ENCODE measurements around the gene RBMS1.
"Not testable (repeated sequence)": the region's sequence is repeated elsewhere in the genome, so short reads cannot be mapped to it uniquely, and the experiment has no call there.

Gene RBMS1

DNA sequence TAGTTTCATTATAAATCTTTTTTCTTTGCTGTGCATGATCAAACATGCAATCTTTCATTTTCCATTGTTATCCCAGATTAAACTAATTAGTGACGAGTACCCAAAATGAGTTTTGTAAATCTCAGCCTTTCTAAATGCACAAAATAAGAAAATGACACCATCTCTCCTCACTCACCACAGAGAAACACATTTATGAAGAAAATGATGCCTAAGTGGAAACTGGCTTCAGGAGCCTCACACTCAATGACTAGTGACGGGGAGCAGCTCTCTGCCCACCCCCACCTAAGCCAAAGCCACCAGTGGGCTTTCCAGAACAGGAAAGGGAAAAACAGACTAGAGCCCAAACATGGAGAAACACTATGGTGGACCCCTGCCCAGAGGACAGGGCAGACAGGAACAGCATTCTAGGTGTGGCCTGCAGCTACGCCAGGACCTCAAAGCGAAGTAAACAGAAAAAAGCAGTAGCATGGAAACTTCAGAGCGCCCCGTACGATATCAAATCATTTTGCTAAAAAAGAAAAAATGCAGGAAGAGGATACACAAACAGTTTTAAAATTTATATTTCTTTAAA is 113.5 kb downstream of the RBMS1 start:
- DNase-seq (ENCODE audit: low read depth): no peak

DNA sequence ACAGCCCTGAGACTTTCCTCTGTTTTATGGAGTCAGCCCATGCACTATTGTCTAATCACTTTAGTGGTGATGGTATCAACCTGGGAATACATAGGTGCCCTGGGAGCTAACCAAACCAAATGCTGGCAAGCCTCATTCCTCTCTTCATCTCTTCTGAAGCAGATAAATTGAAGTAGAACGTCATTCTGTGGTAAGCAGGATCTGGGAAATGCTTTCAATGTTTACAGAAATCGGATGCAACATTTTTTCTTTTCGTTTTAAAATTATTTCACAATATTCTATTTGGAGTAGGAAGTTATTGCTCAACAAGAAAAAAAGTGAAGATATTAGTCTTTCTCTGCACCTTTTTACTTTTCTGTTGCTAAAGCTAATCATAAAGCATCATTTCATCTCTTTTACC is 114.2 kb downstream of the RBMS1 start:
- DNase-seq (ENCODE audit: low read depth): no peak

DNA sequence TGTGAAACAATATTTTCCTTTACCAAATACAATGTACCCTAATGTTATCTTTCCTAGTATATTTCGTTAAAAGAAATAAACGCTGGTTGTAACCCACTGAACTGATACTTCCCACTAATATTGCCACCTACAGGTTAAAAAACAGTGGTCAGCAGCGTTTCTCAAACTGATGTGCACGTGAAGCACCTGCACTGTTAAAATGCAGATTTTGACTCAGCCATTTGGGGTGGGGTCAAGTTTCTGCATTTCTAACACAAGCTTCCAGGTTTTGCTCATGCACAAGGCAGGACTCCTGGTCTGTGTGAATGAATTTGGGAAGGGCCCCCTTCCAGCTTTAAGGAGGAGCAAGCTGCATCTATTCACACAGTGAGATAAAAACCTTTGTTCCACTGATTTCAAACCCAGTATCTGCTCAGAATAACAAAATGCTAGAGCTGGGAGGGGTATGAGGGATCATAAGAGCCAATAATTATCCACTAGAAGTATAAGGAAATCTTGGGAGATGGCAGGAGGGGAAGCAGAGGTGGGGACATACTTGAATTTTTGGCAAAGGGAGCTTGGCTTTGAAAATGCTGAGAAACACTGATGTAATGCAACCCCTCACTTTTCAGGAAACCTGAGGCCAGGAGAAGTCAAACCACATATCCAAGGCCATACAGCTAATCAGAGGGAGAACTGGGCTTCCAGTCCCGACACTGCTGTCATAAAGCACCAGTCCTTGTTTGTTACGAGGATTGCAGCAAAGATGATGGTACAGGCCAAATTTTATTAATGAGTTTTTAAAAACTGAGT is 116.2 kb downstream of the RBMS1 start:
- DNase-seq (ENCODE audit: low read depth): no peak

DNA sequence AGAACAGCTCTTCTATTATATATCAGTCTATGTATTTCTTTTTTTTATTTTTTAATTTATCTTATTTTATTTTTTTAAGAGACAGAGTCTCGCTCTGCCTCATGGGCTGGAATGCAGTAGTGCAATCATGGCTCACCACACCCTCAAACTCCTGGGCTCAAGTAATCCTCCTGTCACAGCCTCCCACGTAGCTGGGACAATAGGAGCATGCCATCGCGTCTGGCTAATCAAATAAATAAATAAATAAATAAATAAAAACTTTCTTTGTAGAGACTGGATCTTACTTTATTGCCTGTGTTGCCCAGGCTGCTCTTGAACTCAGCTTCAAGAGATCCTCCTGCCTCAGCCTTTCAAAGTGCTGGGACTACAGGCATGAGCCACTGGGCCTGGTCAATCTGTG is 117.0 kb downstream of the RBMS1 start:
- DNase-seq (ENCODE audit: low read depth): no peak

DNA sequence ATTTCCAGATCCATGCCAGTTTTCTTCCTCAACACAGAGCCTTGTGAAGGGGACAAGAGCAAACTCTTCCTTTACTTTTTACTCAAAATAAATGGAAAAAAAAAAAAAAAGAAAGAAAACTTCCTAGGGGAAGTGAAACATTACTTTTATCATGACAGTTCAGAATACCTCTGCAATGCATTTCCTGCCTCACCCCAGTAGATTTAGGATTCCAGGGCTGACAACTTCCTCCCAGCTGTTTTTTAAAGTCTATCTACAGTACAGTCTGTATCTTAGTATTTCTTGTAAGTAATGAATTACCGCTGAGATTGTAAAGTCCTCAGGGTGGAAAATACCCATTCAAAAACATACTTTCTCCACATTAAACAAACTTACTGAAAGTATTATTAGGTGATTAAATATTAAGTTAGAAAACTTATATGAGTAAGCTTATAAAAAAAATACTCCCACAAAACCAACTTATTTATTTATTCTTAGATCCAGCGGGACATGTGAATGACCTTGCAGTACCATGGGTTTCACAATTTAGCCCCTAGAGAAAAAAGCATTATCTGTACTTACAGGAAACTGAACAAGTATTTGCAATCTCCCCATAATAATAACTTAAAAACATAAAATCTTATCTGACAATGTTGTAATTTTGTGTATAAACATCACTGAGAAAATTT is 117.7 kb downstream of the RBMS1 start:
- no peak for DNase-seq (ENCODE audit: low read depth)

DNA sequence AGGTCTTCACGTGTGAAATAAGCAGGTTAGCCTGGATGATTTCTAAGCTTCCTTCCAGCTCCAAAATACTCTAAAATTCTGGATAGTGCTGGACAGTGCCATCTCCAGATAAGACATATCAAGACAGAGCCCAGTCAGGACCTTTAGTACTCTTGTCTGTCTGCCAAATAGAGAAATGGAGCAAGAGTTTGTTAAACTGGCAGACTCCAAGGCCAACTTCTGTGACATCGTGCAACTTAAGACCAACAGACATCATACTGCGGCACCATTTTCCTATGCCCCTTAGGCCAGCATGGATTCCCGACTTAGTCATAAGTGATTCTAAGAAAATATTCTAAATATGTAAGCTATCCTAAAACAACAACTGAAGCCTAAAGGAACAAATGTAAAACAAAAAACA is 118.6 kb downstream of the RBMS1 start:
- DNase-seq (ENCODE audit: low read depth): no peak

DNA sequence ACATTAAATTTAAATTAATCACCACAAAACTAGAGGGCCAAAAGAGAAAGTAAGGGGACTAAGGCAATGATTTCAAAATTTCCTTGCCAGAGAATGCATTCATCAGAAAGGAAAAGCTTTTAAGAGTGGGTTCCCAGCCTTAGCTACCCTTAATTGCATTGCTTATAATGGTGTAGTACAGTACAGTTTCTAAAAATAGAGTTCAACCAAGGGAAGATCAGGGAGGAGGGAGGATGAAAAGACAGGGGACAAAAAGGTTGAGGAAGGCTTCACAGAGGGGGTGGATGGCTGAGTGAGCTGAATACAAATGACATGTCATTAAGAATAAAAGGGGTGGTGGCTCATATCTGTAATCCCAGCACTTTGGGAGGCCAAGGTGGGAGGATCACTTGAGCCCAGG is 119.9 kb downstream of the RBMS1 start:
- no peak for DNase-seq (ENCODE audit: low read depth)

DNA sequence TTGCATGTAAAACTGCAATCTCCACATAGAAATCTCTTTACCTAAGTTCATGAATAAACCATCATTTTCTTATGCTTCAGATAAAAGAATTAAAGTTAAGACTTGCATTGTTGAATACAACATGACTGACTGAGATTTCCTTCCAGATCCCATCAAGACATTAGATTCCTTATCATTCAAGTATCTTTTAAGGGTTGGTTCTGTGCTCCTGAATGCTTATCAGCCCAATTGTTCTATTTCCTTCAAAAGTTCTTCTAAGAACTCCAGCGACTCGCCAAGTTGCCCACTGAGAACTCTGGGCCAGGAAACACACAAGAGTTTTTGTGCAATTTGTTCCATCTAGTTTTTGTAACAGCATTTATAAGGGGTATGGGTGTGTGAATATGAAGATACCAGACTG is 120.3 kb downstream of the RBMS1 start:
- DNase-seq (ENCODE audit: low read depth): no peak

DNA sequence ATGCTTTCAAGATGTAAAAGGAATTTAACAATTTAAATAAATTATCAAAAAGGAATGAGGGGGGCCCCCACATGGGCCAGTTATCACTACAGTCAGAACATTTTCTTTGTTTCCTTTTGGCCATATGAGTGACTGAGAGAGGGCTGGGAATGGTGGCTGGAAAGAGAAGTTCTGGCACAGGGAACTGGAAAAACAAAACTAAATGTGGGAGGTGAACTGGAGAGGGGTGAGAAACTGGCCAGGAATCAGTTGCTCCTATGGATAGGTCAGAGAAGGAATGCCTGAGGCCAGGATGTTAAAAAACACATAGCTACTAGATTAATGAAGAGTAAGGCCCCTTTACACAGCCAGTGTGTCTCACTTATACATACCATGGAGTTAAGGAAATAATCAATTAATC is 121.0 kb downstream of the RBMS1 start:
- DNase-seq (ENCODE audit: low read depth): no peak

DNA sequence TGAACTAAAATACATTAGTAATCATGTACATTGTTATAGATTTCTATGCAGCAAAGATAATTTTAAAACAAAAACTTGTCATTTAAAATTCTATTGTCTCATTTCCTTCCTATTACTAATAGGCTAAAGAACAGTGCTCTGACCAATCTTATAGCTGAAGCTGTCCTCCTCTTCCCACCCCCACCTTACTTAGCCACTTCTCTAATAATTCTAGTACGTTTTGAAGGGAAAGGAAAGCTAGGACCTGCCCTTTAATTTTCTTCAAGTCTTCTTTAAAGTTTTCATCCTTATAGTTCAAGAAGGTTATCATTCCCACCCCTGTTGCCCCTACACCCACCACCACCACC is 121.6 kb downstream of the RBMS1 start:
- DNase-seq (ENCODE audit: low read depth): no peak

DNA sequence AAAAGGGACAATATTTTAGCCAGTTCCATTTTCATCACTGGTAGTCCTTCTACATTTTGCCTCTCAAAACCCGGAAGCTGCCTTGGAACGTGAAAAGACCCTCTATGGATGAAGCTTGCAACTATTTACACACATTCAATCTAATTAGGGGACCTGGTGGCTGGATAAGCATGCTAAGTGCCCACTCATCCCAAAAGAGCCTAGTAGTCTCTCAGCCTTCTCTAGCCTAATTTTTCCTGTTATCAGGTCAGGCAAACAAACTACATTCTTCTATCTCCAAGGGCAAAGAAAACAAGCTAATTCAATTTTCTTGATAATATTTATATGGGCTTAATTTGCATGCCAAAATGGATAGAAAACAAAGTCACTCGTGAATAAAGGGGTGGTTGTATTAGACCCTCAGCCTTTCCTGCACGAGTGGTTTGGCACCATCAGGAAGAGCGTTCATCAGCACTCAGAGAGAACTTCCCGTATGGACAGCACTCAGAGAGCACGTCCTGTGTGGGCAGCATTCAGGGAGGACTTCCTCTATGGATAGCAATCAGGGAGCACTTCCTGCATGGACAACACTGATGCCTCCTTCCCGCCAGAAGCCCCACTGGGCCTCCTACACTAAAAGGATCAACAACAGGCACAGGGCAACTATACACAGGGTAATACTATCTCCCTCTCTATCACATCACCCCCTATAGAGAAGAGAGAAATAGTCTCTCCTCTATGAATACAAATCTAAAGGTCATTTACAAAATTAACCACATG is 122.2 kb downstream of the RBMS1 start:
- DNase-seq (ENCODE audit: low read depth): no peak

DNA sequence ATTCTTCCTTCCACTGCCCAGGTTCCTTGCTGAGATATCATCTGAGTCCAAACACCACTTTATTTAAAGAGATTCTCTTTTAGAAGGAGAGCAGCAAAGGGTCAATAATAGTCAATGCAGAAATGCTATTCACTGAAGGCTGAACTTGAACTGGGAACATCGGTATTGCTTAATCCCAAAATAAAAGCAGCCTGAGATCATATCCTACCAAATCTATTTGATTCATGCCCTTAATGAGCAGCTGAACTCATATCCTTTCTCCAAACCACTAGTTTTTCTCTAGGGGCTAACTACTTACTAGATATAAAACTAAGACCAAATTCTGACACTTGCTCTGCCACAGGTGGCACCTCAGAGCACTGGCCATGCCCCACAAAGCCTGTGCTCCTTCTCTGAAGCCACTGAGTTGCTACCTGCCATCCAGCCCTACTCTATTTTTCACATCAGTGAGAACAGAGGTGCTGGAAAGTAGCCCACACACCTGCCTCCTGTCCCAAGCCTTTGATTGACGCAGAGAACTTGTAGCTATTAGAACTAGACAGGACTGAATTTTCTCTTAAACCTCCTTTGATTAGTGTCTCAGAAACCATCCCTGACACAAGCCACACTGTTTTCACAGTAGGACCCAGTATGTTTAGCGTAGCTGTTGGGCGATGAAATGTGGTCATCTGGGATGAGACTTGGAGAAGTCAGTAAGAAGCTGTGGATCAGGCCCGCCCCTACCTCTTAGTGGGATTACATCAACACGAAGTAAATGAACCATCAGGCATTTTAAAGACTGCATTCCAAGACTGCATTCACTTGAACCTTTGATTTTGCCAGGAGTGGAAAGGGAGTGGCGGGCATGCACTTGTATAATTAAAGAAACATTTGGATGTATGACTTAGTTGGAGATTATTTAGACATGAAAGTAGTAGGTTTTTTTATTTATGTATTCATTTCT is 124.3 kb downstream of the RBMS1 start:
- DNase-seq (ENCODE audit: low read depth): no peak

DNA sequence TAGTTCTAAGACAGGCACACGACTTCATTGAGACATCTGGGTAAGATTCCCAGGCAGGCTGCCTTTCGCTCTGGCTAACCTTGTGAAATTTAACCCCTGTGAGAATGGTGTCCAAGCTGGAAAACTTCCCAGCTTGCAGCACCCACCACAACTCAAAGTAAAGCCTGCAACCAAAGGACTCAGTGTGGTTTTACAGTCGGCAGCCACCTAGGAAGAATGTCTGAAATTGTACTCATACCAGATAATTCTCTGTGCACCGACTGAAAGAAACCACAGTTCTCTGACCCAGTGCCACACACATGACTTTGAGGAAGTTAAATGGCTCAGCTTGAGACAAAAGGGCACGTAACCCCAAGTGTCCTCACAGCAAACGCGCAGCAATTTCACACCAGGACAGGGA is 125.7 kb downstream of the RBMS1 start:
- DNase-seq (ENCODE audit: low read depth): no peak

DNA sequence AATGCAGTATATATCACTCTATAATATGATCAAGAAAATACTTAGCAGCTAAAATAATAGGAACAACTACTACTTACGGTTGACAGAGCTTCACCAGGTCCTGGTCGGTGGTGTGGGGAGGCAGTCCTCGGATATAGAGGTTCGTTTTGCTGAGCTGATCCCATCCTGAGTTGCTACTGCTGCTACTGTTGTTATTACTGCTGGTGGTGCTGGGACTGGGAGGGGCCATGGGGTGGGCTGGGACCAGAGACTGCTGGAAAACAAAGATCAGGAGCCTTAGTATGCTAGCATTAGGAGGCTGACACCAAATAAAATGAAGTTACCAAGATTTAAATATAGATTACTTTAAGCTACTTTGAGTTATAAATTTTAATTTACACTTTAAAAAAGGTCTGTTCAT is 126.5 kb downstream of the RBMS1 start:
- DNase-seq (ENCODE audit: low read depth): not testable (repeated sequence)

DNA sequence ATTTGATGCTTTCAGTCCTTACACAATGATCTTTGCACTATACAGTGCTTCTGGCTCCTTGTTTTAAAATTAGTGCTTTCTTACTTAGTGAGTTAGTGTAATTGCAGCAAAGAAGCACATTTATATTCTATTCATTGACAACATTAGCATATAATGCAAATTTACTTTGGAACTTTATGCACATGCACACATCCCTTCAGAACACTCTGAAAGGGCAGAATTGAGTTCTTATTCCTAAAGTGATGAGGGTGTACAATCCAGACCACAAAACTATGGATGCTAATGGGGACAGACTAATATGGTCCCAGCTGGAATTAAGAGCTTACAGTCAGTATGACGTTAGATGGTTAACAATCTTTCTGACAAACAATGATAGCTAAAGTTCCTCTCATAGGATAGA is 127.1 kb downstream of the RBMS1 start:
- DNase-seq (ENCODE audit: low read depth): no peak

DNA sequence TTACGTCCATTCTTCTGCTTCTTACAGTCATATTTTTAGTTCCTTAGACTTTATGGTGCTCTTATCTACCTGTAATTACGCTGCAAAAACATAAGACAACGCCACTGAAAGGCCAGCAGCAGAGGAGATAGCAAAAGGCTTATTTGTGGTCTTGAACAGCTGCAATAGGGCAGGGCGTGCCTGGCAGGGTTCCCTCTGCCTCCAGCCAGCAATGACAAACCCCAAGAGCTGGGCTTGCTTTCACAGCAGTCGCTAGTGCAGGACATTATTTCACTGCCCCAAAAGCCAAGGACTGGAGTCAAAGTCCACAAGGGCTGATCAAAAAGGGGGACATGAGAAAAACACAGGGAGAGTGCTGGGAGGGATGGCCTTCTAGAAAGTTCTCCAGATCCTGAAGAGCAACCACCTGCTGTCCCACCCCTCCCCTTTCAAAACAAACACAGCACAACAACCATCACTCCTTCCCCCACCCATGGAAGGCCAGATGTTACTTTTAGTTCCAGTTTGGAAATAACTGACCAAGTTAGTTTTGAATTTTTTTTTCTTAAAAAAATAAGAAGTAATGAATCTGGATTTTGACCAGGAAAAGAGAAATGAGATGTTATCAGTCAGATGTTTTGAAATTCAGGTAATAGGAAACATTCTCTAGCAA is 127.8 kb downstream of the RBMS1 start:
- DNase-seq (ENCODE audit: low read depth): no peak

DNA sequence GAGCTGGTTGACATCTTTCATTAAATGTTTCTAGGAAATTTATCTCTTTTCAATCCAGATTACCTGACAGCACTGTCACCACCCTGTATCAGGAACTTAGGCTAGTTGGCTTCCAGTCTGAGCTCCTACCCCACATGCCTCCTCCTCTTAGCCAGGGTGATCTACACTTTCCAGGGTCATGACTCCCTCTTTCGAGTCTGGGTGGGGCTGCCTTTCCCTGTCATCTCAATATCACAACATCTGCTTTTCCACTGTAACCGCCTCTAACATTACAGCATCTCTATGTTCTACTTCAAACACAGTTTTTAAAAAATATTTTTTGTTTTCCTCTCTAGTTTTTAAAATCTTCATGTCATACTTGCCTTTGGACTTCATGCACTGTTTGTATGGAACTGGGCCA is 129.2 kb downstream of the RBMS1 start:
- DNase-seq (ENCODE audit: low read depth): no peak

DNA sequence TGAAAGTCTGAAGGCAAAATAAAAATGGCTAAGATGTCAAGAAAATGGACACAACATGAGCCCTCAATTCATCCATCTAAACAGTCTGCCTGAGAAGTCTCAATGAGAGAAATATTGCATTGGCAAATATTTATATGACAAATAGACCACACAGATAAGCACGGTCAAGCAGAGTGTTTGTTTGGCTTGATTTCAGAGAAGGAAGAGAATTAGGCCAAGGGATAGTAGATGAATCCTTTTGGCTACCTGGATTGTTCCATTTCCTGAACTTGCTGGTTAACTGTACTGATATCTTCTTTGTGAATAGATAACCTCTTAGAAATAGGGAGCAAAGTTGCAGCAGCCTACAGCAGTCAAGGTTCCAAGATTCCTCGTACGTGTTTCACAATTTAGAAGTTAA is 129.6 kb downstream of the RBMS1 start:
- no peak for DNase-seq (ENCODE audit: low read depth)

DNA sequence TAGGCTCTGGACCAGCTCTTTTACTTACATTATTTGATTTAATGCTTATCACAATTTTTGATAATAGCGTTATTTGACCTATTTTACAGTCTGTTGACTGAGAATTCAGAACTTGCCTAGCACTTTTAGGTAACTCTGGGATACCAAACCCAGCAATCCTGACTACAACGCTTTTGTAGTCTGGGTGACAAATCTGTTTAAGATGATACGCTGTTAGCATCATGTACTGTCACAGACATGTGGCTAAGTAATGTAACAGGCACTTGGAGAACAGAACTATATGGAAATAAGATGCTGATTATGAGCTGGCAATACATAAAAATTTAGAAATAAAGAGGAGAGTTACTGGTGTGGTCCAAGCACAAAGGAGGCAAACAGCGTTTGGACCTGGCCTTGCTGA is 130.6 kb downstream of the RBMS1 start:
- DNase-seq (ENCODE audit: low read depth): no peak

DNA sequence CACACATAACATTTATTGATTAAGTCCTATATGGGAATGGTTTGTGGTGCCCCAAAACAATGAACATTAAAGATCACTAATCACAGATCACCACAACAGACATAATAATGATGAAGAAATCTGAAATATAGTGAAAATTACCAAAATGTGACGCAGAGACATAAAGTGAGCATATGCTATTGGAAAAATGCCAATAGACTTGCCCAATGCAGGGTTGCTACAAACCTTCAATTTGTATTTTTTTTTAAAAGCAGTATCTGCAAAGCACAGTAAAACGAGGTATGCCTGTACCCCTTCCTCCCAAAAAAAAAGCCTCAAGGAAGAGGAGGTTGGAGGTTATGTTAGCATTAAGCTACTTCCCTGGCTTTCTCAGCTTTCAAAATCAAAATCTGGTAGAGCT is 131.1 kb downstream of the RBMS1 start:
- no peak for DNase-seq (ENCODE audit: low read depth)

DNA sequence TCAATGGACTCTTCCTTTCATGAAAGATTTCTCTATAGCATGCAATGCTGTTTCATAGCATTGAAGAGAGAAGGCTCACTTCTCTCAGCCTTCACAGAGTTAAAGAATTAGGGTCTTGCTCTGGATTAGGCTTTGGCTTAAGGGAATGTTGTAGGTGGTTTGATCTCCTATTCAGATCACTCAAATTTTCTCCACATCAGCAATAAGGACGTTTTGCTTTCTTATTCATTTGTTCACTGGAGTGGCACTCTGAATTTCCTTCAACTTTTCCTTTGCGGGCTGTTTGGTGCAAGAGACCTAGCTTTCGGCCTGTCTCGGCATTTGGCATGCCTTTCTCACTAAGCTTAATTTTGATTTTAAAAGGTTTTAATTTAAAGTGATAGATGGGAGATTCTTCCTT is 131.6 kb downstream of the RBMS1 start:
- no peak for DNase-seq (ENCODE audit: low read depth)

Data from activated T-helper 9 cell treated with anti-CD3 and anti-CD28 coated beads, Interleukin-2, amount 50 U/mL, for 16 hours (primary cell).